HCT116 (cell line): ENCODE measurements around the gene SLC39A10.

ENCODE experiments used
- CTCF ChIP-seq, 3 experiments: fragments of 200-600 bp in 1 of 3; sonication (generic) in 1 of 3; IDR thresholded peaks in 2 of 3; conservative IDR thresholded peaks in 1 of 3; 2 replicates each; pipeline ENCODE4 v1.5.1; 2012 to 2017; ENCODE audit warnings: low read depth in 2 of 3, low read length in 2 of 3, antibody characterized with exemption in 1 of 3, borderline replicate concordance in 1 of 3, control low read depth in 1 of 3, mild to moderate bottlenecking in 1 of 3, mixed read lengths in 1 of 3, mixed run types in 1 of 3, moderate library complexity in 1 of 3; ENCODE audit not compliant: insufficient read depth in 1 of 3
- ELF1 ChIP-seq: IDR thresholded peaks from 2 replicates; pipeline ENCODE4 v1.6.1; 2012; ENCODE audit warnings: low read depth, borderline replicate concordance
- EZH2 ChIP-seq: fragments of 200-600 bp; sonication (generic); IDR thresholded peaks from 2 replicates; pipeline ENCODE4 v1.6.1; 2017; ENCODE audit warnings: antibody characterized with exemption, mixed run types
- JUND ChIP-seq: IDR thresholded peaks from 2 replicates; pipeline ENCODE4 v1.6.1; 2012
- MAX ChIP-seq: IDR thresholded peaks from 2 replicates; pipeline ENCODE4 v1.6.1; 2012
- POLR2A ChIP-seq: IDR thresholded peaks from 2 replicates; pipeline ENCODE4 v1.7.0; 2011; ENCODE audit warnings: borderline replicate concordance; ENCODE audit not compliant: insufficient read depth, insufficient read length; ENCODE audit errors: extremely low read depth
- REST ChIP-seq: IDR thresholded peaks from 2 replicates; pipeline ENCODE4 v1.6.1; 2012; ENCODE audit warnings: low read depth

GRCh38 chr2:195633573-195633870 lies 23.5 kb upstream of the SLC39A10 start:
- TF ChIP-seq ELF1 (no peak), REST (no peak), CTCF (IDR thresholded peaks at IDR 0.05 in 2 of 3, conservative IDR thresholded peaks at IDR 0.05 in 1 of 3; ENCODE audit: borderline replicate concordance in 1 of 3, insufficient read depth in 1 of 3, low read depth in 2 of 3, low read length in 2 of 3) (no peak), JUND (no peak), POLR2A (no peak), EZH2 (no peak), MAX (no peak)
